ENCODE measurements around the gene ISG20. TPM values are rescaled to one million over a fixed set of nuclear protein-coding genes. Genes with fewer than 3 reads are reported as not detected.

ISG20 gene
- total and polyA plus RNA-seq, 2 donors (not counting 3 experiments of a cell fraction or from before 2014, with no cell fraction given), result 6.4 to 7.5 TPM

- no peaks in the 10 kb centered on the region for H3K27me3 ChIP-seq (ENCODE audit: control insufficient read depth in 2 of 2, insufficient read depth in 2 of 2, low read length in 2 of 2)
- peaks cover 28% of the 10 kb centered on the region for H3K4me1 ChIP-seq (ENCODE audit: control insufficient read depth, extremely low read depth, insufficient read depth, low read length)
- dilution Hi-C loops (cut with MboI; ENCODE audit: extremely low pct_ligation_motif_present, low sequenced_read_pairs), result no loop called here
- TF ChIP-seq POLR2AphosphoS5 (IDR thresholded peaks at IDR 0.05; ENCODE audit: insufficient read depth, low read depth, low read length) (no peak), MYC (IDR thresholded peaks at IDR 0.05; ENCODE audit: low read depth, low read length) (no peak), GATA2 (IDR thresholded peaks at IDR 0.05; ENCODE audit: insufficient read depth, insufficient read length, low read depth, low read length) (no peak), MAX (IDR thresholded peaks at IDR 0.05; ENCODE audit: insufficient read depth, insufficient read length) (no peak), EZH2 (IDR thresholded peaks at IDR 0.05; ENCODE audit: borderline replicate concordance, low read depth, low read length, severe bottlenecking) (no peak), CTCF (IDR thresholded peaks at IDR 0.05; ENCODE audit: extremely low read depth in 1 of 2, insufficient read depth in 1 of 2, low read depth in 1 of 2, low read length in 2 of 2) (no peak), POLR2A (IDR thresholded peaks at IDR 0.05; ENCODE audit: low read depth, low read length) (no peak), JUN (IDR thresholded peaks at IDR 0.05; ENCODE audit: borderline replicate concordance, insufficient read depth, insufficient read length, low read depth) (no peak), FOS (IDR thresholded peaks at IDR 0.05; ENCODE audit: borderline replicate concordance, insufficient read depth, low read length) (no peak)
- H4K20me1 ChIP-seq (replicated peaks; ENCODE audit: control insufficient read depth, extremely low read depth, insufficient read depth, low read length), result no peaks in the 10 kb centered on the region
- no peaks in the 10 kb centered on the region for H3K9me1 ChIP-seq (replicated peaks; ENCODE audit: control insufficient read depth, extremely low read depth, insufficient read depth, low read length)
- H3K36me3 ChIP-seq (ENCODE audit: control insufficient read depth in 2 of 2, extremely low read depth in 1 of 2, insufficient read depth in 2 of 2, low read length in 2 of 2), result peaks cover 10 to 30% of the 10 kb centered on the region in 2 experiments
- POLR2A ChIA-PET, result no interaction called here
- BruUV-seq (replicated peaks), result no TSS peak
- peaks cover 77% of the 10 kb centered on the region for H3K79me2 ChIP-seq (ENCODE audit: control insufficient read depth, insufficient read depth, low read length)
- CTCF ChIA-PET, result no interaction called here
- H3K9me3 ChIP-seq (replicated peaks; ENCODE audit: control insufficient read depth, insufficient read depth, low read length), result no peaks in the 10 kb centered on the region
- H3K27ac ChIP-seq (ENCODE audit: insufficient read depth, low read depth, low read length), result no peak overlapping the region
- no peak overlapping the region for H3K4me2 ChIP-seq (ENCODE audit: insufficient read depth, low read length)
- H2AFZ ChIP-seq (ENCODE audit: low read depth, low read length), result no peak overlapping the region
- no peak overlapping the region for H3K9ac ChIP-seq (replicated peaks; ENCODE audit: extremely low read depth, insufficient read depth, low read length)
- intact Hi-C loops (cut with micrococcal nuclease), result loop anchor here (10.0 kb wide), 2 partner anchors 546 to 706 kb away; partner anchors contain the start of gene POLG
- DNase-seq (ENCODE audit: low read depth, low spot score) (no peak), FAIRE-seq (no peak)
- no peak overlapping the region for H3K4me3 ChIP-seq (replicated peaks in 1 of 3; ENCODE audit: insufficient read depth in 1 of 3, low read depth in 1 of 3, low read length in 3 of 3)
Measured at GRCh38 chr15:88629071-88629470, 9.7 kb upstream of the ISG20 start.

All from endothelial cell of umbilical vein (primary cell).